CD4-positive, CD25-positive, alpha-beta regulatory T cell (primary cell): Measurements from ENCODE around the gene EPB42. TPM values are rescaled to one million over a fixed set of nuclear protein-coding genes. Genes with fewer than 3 reads are reported as not detected.
A peak's percentile ranks its signal among the peaks of the same experiment; 100 is the strongest.

ENCODE experiments used
- ATAC-seq, 2 donors: fragments of 150-1000 bp; cut with Tn5 transposase; one replicate each; pipeline ENCODE4 v1.10.0; 2021; ENCODE audit warnings: low read depth in 2 of 2, moderate number of reproducible peaks in 2 of 2, moderate library complexity in 1 of 2
- DNase-seq, 3 donors: peaks; one replicate each; pipeline versions ENCODE4 v3.0.0 to v3.0.0-alpha.2; 2012 to 2022; ENCODE audit warnings: mixed read lengths in 1 of 3
- H3K27ac ChIP-seq: one replicate; pipeline ENCODE4 v1.7.0; 2013; ENCODE audit warnings: mild to moderate bottlenecking, low read length; ENCODE audit not compliant: insufficient read depth, poor library complexity, severe bottlenecking
- H3K27me3 ChIP-seq: one replicate; pipeline ENCODE4 v1.7.0; 2013; ENCODE audit warnings: low read length; ENCODE audit not compliant: control insufficient read depth, insufficient read depth
- H3K36me3 ChIP-seq: one replicate; pipeline ENCODE4 v1.7.0; 2013; ENCODE audit warnings: mild to moderate bottlenecking, low read length, moderate library complexity; ENCODE audit not compliant: control insufficient read depth, insufficient read depth
- H3K4me1 ChIP-seq: 2 replicates; pipeline ENCODE4 v1.7.0; 2013; ENCODE audit warnings: mild to moderate bottlenecking, low read length; ENCODE audit not compliant: insufficient read depth, control insufficient read depth, poor library complexity, severe bottlenecking
- H3K4me3 ChIP-seq: one replicate; pipeline ENCODE4 v1.7.0; 2013; ENCODE audit warnings: low read depth, mild to moderate bottlenecking, low read length, moderate library complexity
- H3K9me3 ChIP-seq, 2 experiments: 1 replicate in 1 of 2; 2 replicates in 1 of 2; pipeline ENCODE4 v1.7.0; 2013; ENCODE audit warnings: low read length in 2 of 2, mild to moderate bottlenecking in 1 of 2, moderate library complexity in 1 of 2; ENCODE audit not compliant: control insufficient read depth in 2 of 2
- H3K27ac Mint-ChIP-seq, 3 donors: one replicate each; pipeline ENCODE4 v1.8.0; 2020 to 2022; ENCODE audit warnings: mild to moderate bottlenecking in 3 of 3, mixed read lengths in 3 of 3, moderate library complexity in 2 of 3
- H3K27me3 Mint-ChIP-seq: one replicate; pipeline ENCODE4 v1.8.0; 2022; ENCODE audit warnings: mild to moderate bottlenecking, mixed read lengths
- H3K36me3 Mint-ChIP-seq: one replicate; pipeline ENCODE4 v1.8.0; 2020; ENCODE audit warnings: mixed read lengths
- H3K4me1 Mint-ChIP-seq, 4 donors: one replicate each; pipeline ENCODE4 v1.8.0; 2020 to 2022; ENCODE audit warnings: mixed read lengths in 4 of 4, mild to moderate bottlenecking in 1 of 4
- H3K4me3 Mint-ChIP-seq, 4 donors: one replicate each; pipeline ENCODE4 v1.8.0; 2020 to 2022; ENCODE audit warnings: mild to moderate bottlenecking in 4 of 4, mixed read lengths in 4 of 4, moderate library complexity in 3 of 4
- H3K9me3 Mint-ChIP-seq, 7 donors: one replicate each; pipeline ENCODE4 v1.8.0; 2020 to 2022; ENCODE audit warnings: mixed read lengths in 7 of 7, mild to moderate bottlenecking in 3 of 7, moderate library complexity in 2 of 7
- polyA plus RNA-seq, 4 donors: library from polyadenylated mRNA; unstranded; fragments of 300-500 nt; fragmentation: Illumina TruSeq; gene quantifications; one replicate each; pipeline ENCODE4 v1.2.3, GENCODE V29; 2021
- total RNA-seq: library from RNA; stranded (reverse); gene quantifications from one replicate; pipeline ENCODE4 v1.2.3, GENCODE V29; 2022

Gene EPB42
- total and polyA plus RNA-seq, 5 donors from 2014 or later: 0.53 TPM; not detected in 4

GRCh38 chr15:43249699-43250203 lies 28.9 kb upstream of the EPB42 start:
- no peak for DNase-seq
- H3K36me3 ChIP-seq: no peaks in the 10 kb centered on the region
- Mint-ChIP-seq H3K4me3 (no peak overlapping the region), H3K4me1 (peaks cover 0 to 12% (median 2%) of the 10 kb centered on the region in 4 donors), H3K36me3 (peaks cover 5% of the 10 kb centered on the region), H3K27ac (peak overlapping the region in 1 of 3 donors; percentile 50), H3K27me3 (peaks cover 11% of the 10 kb centered on the region), H3K9me3 (no peaks in the 10 kb centered on the region)
- H3K27me3 ChIP-seq: peaks cover 4% of the 10 kb centered on the region
- no peaks in the 10 kb centered on the region for H3K9me3 ChIP-seq
- H3K4me1 ChIP-seq: no peaks in the 10 kb centered on the region
- ATAC-seq: no peak
- no peak overlapping the region for H3K27ac ChIP-seq
- H3K4me3 ChIP-seq: no peak overlapping the region

- no peak for ATAC-seq
- Mint-ChIP-seq H3K4me3 (no peak overlapping the region), H3K36me3 (peaks cover 5% of the 10 kb centered on the region)
Observed at GRCh38 chr15:43249236-43249635, 28.4 kb upstream of the EPB42 start.

GRCh38 chr15:43246261-43246774 lies 25.5 kb upstream of the EPB42 start:
- Mint-ChIP-seq H3K36me3 (no peaks in the 10 kb centered on the region), H3K27me3 (peaks cover 23% of the 10 kb centered on the region), H3K4me3 (no peak overlapping the region), H3K27ac (no peak overlapping the region), H3K9me3 (no peaks in the 10 kb centered on the region), H3K4me1 (no peaks in the 10 kb centered on the region)
- H3K27ac ChIP-seq: no peak overlapping the region
- no peaks in the 10 kb centered on the region for H3K4me1 ChIP-seq
- no peaks in the 10 kb centered on the region for H3K9me3 ChIP-seq
- peaks cover 6% of the 10 kb centered on the region for H3K27me3 ChIP-seq
- ATAC-seq (no peak), DNase-seq (no peak)
- H3K4me3 ChIP-seq: no peak overlapping the region
- no peaks in the 10 kb centered on the region for H3K36me3 ChIP-seq

More at GRCh38 chr15:43249236-43249635, 28.4 kb upstream of the EPB42 start:
- Mint-ChIP-seq H3K4me1 (peaks cover 0 to 10% (median 2%) of the 10 kb centered on the region in 4 donors), H3K9me3 (no peaks in the 10 kb centered on the region), H3K27me3 (peaks cover 11% of the 10 kb centered on the region), H3K27ac (no peak overlapping the region)
- Histone ChIP-seq H3K27me3 (peaks cover 6% of the 10 kb centered on the region), H3K4me3 (no peak overlapping the region), H3K36me3 (no peaks in the 10 kb centered on the region), H3K4me1 (no peaks in the 10 kb centered on the region), H3K9me3 (no peaks in the 10 kb centered on the region), H3K27ac (no peak overlapping the region)
- DNase-seq: no peak

- no peaks in the 10 kb centered on the region for H3K36me3 Mint-ChIP-seq
- H3K27me3 Mint-ChIP-seq: peaks cover 23% of the 10 kb centered on the region
- H3K4me1 ChIP-seq: no peaks in the 10 kb centered on the region
- DNase-seq (no peak), ATAC-seq (no peak)
- H3K4me3 Mint-ChIP-seq: no peak overlapping the region
- H3K27ac ChIP-seq: no peak overlapping the region
- peaks cover 9% of the 10 kb centered on the region for H3K27me3 ChIP-seq
- no peak overlapping the region for H3K4me3 ChIP-seq
- no peaks in the 10 kb centered on the region for H3K9me3 ChIP-seq
- H3K4me1 Mint-ChIP-seq: no peaks in the 10 kb centered on the region
- no peaks in the 10 kb centered on the region for H3K9me3 Mint-ChIP-seq
- H3K36me3 ChIP-seq: no peaks in the 10 kb centered on the region
- no peak overlapping the region for H3K27ac Mint-ChIP-seq
Observed at GRCh38 chr15:43244092-43244491, 23.3 kb upstream of the EPB42 start.

GRCh38 chr15:43243020-43243645 lies 22.3 kb upstream of the EPB42 start:
- Mint-ChIP-seq H3K27ac (peak overlapping the region in 1 of 3 donors; percentile 72), H3K36me3 (no peaks in the 10 kb centered on the region)

GRCh38 chr15:43242616-43243015 lies 21.8 kb upstream of the EPB42 start:
- Histone ChIP-seq H3K27ac (no peak overlapping the region), H3K36me3 (no peaks in the 10 kb centered on the region), H3K4me3 (no peak overlapping the region), H3K4me1 (no peaks in the 10 kb centered on the region), H3K9me3 (no peaks in the 10 kb centered on the region), H3K27me3 (peaks cover 9% of the 10 kb centered on the region)
- no peak for DNase-seq
- Mint-ChIP-seq H3K9me3 (no peaks in the 10 kb centered on the region), H3K4me1 (no peaks in the 10 kb centered on the region), H3K36me3 (no peaks in the 10 kb centered on the region), H3K4me3 (no peak overlapping the region), H3K27ac (no peak overlapping the region), H3K27me3 (peaks cover 27% of the 10 kb centered on the region)
- ATAC-seq: no peak

More at GRCh38 chr15:43243020-43243645, 22.3 kb upstream of the EPB42 start:
- Histone ChIP-seq H3K36me3 (no peaks in the 10 kb centered on the region), H3K27ac (no peak overlapping the region), H3K27me3 (peaks cover 9% of the 10 kb centered on the region), H3K4me1 (no peaks in the 10 kb centered on the region), H3K9me3 (no peaks in the 10 kb centered on the region), H3K4me3 (no peak overlapping the region)
- peaks cover 23% of the 10 kb centered on the region for H3K27me3 Mint-ChIP-seq
- H3K9me3 Mint-ChIP-seq: no peaks in the 10 kb centered on the region
- H3K4me3 Mint-ChIP-seq: no peak overlapping the region
- ATAC-seq: no peak
- H3K4me1 Mint-ChIP-seq: no peaks in the 10 kb centered on the region
- no peak for DNase-seq

- H3K4me3 ChIP-seq: no peak overlapping the region
- H3K27ac ChIP-seq: no peak overlapping the region
- Mint-ChIP-seq H3K27me3 (peaks cover 36% of the 10 kb centered on the region), H3K4me1 (no peaks in the 10 kb centered on the region), H3K27ac (no peak overlapping the region), H3K9me3 (no peaks in the 10 kb centered on the region), H3K4me3 (no peak overlapping the region), H3K36me3 (no peaks in the 10 kb centered on the region)
- H3K27me3 ChIP-seq: peaks cover 5% of the 10 kb centered on the region
- no peaks in the 10 kb centered on the region for H3K4me1 ChIP-seq
- no peaks in the 10 kb centered on the region for H3K9me3 ChIP-seq
- no peaks in the 10 kb centered on the region for H3K36me3 ChIP-seq
- no peak for DNase-seq
- ATAC-seq: no peak
Observed at GRCh38 chr15:43241100-43241499, 20.3 kb upstream of the EPB42 start.
